Coronary artery (tissue), 2 donors: ENCODE measurements around the gene DSCAM.

Experiments
- DNase-seq: peaks from one replicate; pipeline ENCODE4 v3.0.0-alpha.2; 2017; ENCODE audit warnings: low spot score
- H3K27ac ChIP-seq, 2 donors: fragments of 200-600 bp; sonication (generic); one replicate each; pipeline ENCODE4 v1.5.1; 2016 to 2019
- H3K4me3 ChIP-seq: fragments of 200-600 bp; sonication (generic); 2 replicates; pipeline ENCODE4 v1.5.1; 2016; ENCODE audit warnings: mild to moderate bottlenecking, moderate library complexity
- TF ChIP-seq, protein P1 (sequence below): fragments of 200-600 bp; sonication (generic); IDR thresholded peaks from one replicate; pipeline ENCODE4 v1.5.1; 2019; ENCODE audit warnings: antibody characterized with exemption

The DSCAM gene

DNA sequence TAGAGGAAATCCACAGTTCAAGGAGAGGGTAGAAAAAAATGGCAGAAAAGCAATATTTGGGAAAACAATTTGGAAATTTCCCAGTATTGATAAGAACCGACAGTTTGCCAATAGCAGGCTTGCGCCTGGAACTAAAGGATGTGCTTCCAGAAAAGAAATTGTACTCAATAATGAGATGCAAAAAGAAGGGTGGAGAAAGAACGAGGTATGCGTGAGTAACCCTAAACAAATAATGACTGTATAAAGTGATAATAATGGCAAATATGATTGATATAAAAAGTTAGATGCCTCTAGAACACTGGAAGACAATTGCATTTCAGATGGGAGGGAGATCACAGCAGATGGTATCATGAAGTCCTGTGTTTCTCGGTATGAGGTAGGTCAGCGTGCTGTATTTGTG, 458.9 kb downstream of the DSCAM start:
- no peak overlapping the region for H3K27ac ChIP-seq
- TF ChIP-seq, protein P1, sequence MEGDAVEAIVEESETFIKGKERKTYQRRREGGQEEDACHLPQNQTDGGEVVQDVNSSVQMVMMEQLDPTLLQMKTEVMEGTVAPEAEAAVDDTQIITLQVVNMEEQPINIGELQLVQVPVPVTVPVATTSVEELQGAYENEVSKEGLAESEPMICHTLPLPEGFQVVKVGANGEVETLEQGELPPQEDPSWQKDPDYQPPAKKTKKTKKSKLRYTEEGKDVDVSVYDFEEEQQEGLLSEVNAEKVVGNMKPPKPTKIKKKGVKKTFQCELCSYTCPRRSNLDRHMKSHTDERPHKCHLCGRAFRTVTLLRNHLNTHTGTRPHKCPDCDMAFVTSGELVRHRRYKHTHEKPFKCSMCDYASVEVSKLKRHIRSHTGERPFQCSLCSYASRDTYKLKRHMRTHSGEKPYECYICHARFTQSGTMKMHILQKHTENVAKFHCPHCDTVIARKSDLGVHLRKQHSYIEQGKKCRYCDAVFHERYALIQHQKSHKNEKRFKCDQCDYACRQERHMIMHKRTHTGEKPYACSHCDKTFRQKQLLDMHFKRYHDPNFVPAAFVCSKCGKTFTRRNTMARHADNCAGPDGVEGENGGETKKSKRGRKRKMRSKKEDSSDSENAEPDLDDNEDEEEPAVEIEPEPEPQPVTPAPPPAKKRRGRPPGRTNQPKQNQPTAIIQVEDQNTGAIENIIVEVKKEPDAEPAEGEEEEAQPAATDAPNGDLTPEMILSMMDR, result no peak
- no peak overlapping the region for H3K4me3 ChIP-seq
- no peak for DNase-seq

DNA sequence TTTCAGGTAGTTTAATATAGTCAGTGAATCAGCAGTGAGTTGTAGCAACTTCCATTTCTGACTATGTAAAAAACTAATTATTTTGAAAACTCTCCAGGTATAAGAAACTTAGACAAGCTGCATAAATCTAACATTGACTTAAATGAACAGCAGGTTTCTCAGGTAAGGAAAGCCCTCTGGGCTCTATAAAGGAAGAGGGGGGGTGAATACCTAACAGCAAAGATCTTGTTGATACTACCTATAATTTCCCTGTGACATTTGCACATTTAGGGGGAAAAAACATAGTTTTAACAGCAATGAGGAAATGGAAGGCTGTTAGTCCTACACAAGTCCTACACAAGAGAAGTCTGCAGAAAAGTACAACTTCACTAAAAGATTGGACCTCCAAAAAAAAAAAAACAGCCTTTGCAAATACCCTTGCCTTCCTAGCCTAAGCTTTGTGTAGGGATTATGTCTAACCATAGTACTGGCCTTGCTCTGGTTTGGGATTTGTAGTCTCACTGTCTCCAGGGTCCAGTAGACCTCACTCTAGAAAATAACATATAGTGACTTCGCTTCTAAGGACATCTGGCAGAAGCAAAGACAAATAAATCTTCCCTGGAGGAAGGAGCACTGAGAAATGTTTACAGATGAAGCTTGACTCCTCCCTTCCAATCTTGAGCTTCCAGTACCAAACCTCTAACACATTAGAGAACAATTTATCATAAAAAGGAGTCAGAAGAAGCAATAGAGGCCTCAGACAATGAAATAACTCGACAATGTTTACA, 459.8 kb downstream of the DSCAM start:
- Histone ChIP-seq H3K27ac (no peak overlapping the region), H3K4me3 (no peak overlapping the region)
- TF ChIP-seq, protein P1, result no peak
- DNase-seq, result no peak

DNA sequence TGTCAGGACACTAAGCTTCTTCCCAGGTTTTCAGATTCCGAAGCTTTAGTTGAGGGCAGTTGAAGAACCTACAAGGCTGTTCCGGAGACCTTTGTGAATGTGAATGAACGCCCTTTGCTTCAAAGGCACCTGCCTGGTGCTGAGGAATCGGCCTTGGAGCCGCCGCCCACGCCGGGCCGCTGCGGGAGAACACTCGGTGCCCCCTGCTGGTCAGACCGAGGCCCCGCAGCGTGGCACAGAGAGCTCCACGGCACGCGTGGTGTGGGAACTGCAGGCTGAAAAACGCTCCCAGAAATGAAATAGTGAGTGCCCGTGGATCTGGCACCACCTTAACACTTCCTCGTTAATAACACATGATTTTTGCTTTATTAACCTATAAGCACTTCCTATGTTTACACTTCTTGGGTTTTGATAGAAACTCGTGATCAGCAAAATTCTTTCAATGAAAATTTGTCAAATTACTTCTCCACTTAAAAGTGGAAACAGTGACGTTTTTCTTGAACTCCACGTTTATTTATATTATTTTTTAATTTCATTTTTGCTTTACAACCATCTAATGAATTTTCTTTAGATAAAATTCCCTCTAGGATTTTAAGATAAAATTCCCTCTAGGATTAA, 460.6 kb downstream of the DSCAM start:
- no peak for DNase-seq
- TF ChIP-seq, protein P1, result no peak

DNA sequence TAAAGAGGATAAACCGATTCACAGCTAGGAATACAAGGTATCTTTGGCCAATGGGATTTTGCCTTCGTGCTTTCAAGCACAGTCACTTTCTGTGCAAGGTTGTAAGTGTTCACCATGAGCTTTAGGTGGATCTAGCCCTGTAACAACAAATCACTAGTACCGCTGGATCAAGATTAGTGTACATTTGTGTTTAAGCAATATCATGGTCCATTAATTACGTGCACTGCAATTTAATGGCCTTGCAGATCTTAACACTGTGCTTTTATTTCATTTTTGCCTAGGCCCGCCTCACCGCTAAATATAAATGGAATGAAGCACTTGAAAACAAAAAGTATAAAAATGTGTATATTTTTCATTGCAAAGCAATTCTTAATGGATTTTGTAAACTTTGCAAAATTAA, 461.1 kb downstream of the DSCAM start:
- Histone ChIP-seq H3K27ac (no peak overlapping the region), H3K4me3 (no peak overlapping the region)
- no peak for DNase-seq
- TF ChIP-seq, protein P1, result no peak

More for the DNA sequence above, 460.6 kb downstream of the DSCAM start:
- no peak overlapping the region for H3K4me3 ChIP-seq
- H3K27ac ChIP-seq, result no peak overlapping the region

DNA sequence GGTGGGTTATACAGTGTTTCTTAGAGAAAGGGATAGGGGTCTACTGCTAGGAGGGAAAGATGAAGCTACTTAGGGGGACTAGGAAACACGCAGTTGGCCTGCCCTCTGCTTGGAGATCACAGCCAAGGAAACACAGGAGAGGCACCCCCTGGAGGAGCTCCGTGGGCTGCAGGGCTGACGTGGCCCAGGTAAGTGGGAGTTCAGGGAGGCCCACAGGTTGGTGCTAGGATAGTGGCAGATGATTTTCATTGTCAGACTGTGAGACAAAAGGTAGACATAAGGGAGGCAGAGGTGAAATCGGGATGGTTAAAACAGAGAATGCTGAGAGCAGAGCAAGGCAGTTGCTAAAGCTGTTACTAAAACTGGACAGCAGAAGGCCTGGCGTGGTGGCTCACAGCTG, 463.0 kb downstream of the DSCAM start:
- Histone ChIP-seq H3K27ac (no peak overlapping the region), H3K4me3 (no peak overlapping the region)
- TF ChIP-seq, protein P1, result no peak
- no peak for DNase-seq

DNA sequence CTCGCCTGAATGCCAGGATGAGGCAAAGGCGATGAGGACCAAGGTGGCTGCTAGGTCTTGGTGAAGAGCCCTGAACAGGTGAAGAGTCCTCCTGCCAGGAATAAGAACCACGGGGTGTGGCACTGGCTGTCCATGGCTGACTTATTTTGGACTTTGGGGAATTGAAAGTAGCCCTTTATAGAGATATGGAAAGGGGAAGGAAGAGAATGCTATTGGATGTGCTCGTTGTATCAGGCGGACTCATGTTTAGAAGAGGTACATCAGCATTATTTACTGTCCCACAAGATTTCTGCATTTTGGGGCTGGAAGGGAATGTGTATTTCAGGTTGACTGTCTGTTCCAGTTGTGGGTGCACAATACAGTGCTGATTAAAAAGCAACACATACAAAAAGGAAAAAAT, 465.8 kb downstream of the DSCAM start:
- no peak overlapping the region for H3K27ac ChIP-seq
- DNase-seq, result no peak
- TF ChIP-seq, protein P1, result no peak
- H3K4me3 ChIP-seq, result no peak overlapping the region
